Calu3 (cell line): Measurements from ENCODE around the gene KRT31. TPM values are rescaled to one million over a fixed set of nuclear protein-coding genes. Genes with fewer than 3 reads are reported as not detected.
"Not testable (repeated sequence)": the region's sequence is repeated elsewhere in the genome, so short reads cannot be mapped to it uniquely, and the experiment has no call there.

Source experiments
- BruUV-seq: library from RNA; stranded (reverse); fragments of 400-500 nt; replicated peaks from 2 replicates; lab custom pipeline; 2021; lab: Mats Ljungman, UMichigan
- CTCF ChIA-PET: fragments of 300-600 bp; sonication (Branson Sonifier 250); formaldehyde crosslinking; loops from one replicate; lab custom pipeline; 2022; ENCODE audit warnings: antibody characterized with exemption; lab: Charles Lee
- DNase-seq: peaks from one replicate; pipeline ENCODE4 v3.0.0; 2022
- H3K27ac Mint-ChIP-seq: one replicate; pipeline ENCODE4 v1.8.0; 2022; ENCODE audit warnings: mixed read lengths; ENCODE audit not compliant: unreplicated experiment
- H3K27me3 Mint-ChIP-seq: one replicate; pipeline ENCODE4 v1.8.0; 2022; ENCODE audit warnings: mixed read lengths; ENCODE audit not compliant: unreplicated experiment
- H3K36me3 Mint-ChIP-seq: one replicate; pipeline ENCODE4 v1.8.0; 2022; ENCODE audit warnings: mild to moderate bottlenecking, moderate library complexity, mixed read lengths; ENCODE audit not compliant: insufficient read depth, unreplicated experiment
- H3K4me1 Mint-ChIP-seq: one replicate; pipeline ENCODE4 v1.8.0; 2022; ENCODE audit warnings: mild to moderate bottlenecking, low read depth, mixed read lengths; ENCODE audit not compliant: unreplicated experiment
- H3K4me3 Mint-ChIP-seq: one replicate; pipeline ENCODE4 v1.8.0; 2022; ENCODE audit warnings: mild to moderate bottlenecking, low read depth, moderate library complexity, mixed read lengths; ENCODE audit not compliant: unreplicated experiment
- H3K9me3 Mint-ChIP-seq: one replicate; pipeline ENCODE4 v1.8.0; 2022; ENCODE audit warnings: low read depth, mixed read lengths; ENCODE audit not compliant: unreplicated experiment
- intact Hi-C: fragments of 100-400 bp; cut with micrococcal nuclease; formaldehyde crosslinking; loops from one replicate; pipeline ENCODE4 v1.10.0; 2022; ENCODE audit not compliant: unreplicated experiment
- total RNA-seq: library from RNA; stranded (reverse); gene quantifications from 2 replicates; pipeline ENCODE4 v1.2.3, GENCODE V29; 2022
- TF ChIP-seq, protein P1 (sequence below): fragments of 200-600 bp; IDR thresholded peaks from one replicate; pipeline ENCODE4 v1.8.0; 2022; ENCODE audit warnings: antibody characterized with exemption; ENCODE audit not compliant: unreplicated experiment

KRT31 gene
- total RNA-seq, 1 experiment from 2014 or later: not detected

DNA sequence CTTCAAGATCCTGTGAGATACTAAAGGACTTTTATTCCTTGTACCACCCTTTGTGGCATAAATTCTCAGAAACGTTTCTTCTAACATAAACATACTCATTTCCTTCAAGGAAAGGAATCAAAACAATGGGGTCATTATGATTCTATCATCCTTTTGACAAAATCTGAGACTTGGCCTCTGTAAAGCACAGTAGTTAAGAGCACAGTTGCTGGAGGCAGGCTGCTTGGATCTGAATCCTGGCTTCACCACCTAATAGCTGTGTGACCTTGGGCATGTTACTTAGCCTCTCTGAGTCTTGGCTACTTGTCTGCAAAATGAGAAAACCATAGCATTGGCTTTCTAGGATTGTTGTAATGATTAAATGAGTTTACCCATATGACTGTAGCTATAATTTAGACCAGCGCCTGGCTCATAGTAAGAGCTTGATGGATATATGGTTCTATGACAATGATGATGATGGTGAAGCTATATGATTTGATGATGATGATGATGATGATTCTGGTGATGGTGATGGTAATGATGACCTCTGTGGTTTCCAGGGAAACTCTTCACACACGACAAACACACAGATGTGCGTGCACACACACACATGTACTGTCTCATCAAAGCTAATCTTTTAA is 6.1 kb upstream of the KRT31 start:
- Mint-ChIP-seq H3K27ac (peak overlapping the region; percentile 92), H3K9me3 (no peaks in the 10 kb centered on the region), H3K4me3 (peak overlapping the region; percentile 12), H3K36me3 (peaks cover 11% of the 10 kb centered on the region), H3K4me1 (peaks cover 51% of the 10 kb centered on the region), H3K27me3 (no peaks in the 10 kb centered on the region)
- BruUV-seq: no TSS peak
- TF ChIP-seq, protein P1, sequence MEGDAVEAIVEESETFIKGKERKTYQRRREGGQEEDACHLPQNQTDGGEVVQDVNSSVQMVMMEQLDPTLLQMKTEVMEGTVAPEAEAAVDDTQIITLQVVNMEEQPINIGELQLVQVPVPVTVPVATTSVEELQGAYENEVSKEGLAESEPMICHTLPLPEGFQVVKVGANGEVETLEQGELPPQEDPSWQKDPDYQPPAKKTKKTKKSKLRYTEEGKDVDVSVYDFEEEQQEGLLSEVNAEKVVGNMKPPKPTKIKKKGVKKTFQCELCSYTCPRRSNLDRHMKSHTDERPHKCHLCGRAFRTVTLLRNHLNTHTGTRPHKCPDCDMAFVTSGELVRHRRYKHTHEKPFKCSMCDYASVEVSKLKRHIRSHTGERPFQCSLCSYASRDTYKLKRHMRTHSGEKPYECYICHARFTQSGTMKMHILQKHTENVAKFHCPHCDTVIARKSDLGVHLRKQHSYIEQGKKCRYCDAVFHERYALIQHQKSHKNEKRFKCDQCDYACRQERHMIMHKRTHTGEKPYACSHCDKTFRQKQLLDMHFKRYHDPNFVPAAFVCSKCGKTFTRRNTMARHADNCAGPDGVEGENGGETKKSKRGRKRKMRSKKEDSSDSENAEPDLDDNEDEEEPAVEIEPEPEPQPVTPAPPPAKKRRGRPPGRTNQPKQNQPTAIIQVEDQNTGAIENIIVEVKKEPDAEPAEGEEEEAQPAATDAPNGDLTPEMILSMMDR: no peak
- DNase-seq: peak; percentile 20
- CTCF ChIA-PET: interaction anchor here (0.6 to 4.6 kb wide), 23 partner anchors 10 to 469 kb away, joined by 3 to 48 read pairs (median 4); partner anchors contain the start of gene KRT19
- intact Hi-C loops: loop anchor here (5.0 kb wide), 2 partner anchors 41 to 496 kb away; no protein-coding TSS in a partner anchor

GRCh38 chr17:41402161-41402560 is 4.8 kb upstream of the KRT31 start:
- no TSS peak for BruUV-seq
- no peaks in the 10 kb centered on the region for H3K9me3 Mint-ChIP-seq
- intact Hi-C loops: loop anchor here (5.0 kb wide), 2 partner anchors 40 to 495 kb away; no protein-coding TSS in a partner anchor
- no peak overlapping the region for H3K4me3 Mint-ChIP-seq
- CTCF ChIA-PET: interaction anchor here (4.6 kb wide), 1 partner anchor 15 kb away, joined by 38 read pairs; no protein-coding TSS in a partner anchor
- H3K27ac Mint-ChIP-seq: peak overlapping the region; percentile 92
- H3K4me1 Mint-ChIP-seq: peaks cover 51% of the 10 kb centered on the region
- H3K27me3 Mint-ChIP-seq: no peaks in the 10 kb centered on the region
- DNase-seq: no peak
- TF ChIP-seq, protein P1: no peak
- H3K36me3 Mint-ChIP-seq: peaks cover 11% of the 10 kb centered on the region

DNA sequence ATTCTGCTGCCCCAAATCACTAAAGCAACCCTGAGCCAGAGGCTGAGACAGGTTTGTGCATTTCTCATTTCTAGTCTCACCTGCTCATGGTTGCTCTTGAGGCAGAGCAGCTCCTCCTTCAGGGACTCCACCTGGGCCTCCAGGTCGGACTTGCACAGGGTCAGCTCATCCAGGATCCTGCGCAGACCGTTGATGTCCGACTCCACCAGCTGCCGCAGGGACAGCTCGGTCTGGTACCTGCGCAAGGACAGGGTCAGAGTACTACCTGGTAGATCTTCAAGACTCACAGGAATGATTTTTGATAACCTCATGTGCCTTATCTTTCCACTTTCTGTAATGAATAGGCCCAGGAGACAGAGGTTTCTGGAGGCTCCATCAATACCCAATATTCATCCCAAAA is 1.1 kb downstream of the KRT31 start:
- TF ChIP-seq, protein P1: no peak
- intact Hi-C loops: no loop called here

GRCh38 chr17:41395611-41396010 is 1.8 kb downstream of the KRT31 start:
- H3K4me1 Mint-ChIP-seq: peaks cover 33% of the 10 kb centered on the region
- CTCF ChIA-PET: no interaction called here
- DNase-seq: no peak
- intact Hi-C loops: no loop called here
- H3K27ac Mint-ChIP-seq: no peak overlapping the region
- no peaks in the 10 kb centered on the region for H3K9me3 Mint-ChIP-seq
- TF ChIP-seq, protein P1: no peak
- BruUV-seq: no TSS peak
- no peaks in the 10 kb centered on the region for H3K36me3 Mint-ChIP-seq
- H3K4me3 Mint-ChIP-seq: no peak overlapping the region
- no peaks in the 10 kb centered on the region for H3K27me3 Mint-ChIP-seq

More for the DNA sequence above, 1.1 kb downstream of the KRT31 start:
- Mint-ChIP-seq H3K36me3 (no peaks in the 10 kb centered on the region), H3K27me3 (no peaks in the 10 kb centered on the region), H3K4me1 (peaks cover 33% of the 10 kb centered on the region), H3K9me3 (no peaks in the 10 kb centered on the region), H3K4me3 (no peak overlapping the region), H3K27ac (no peak overlapping the region)
- no peak for DNase-seq
- BruUV-seq: no TSS peak
- CTCF ChIA-PET: no interaction called here

- H3K36me3 Mint-ChIP-seq, CTCF ChIA-PET, BruUV-seq, intact Hi-C loops, H3K27me3 Mint-ChIP-seq, H3K4me3 Mint-ChIP-seq, DNase-seq, H3K27ac Mint-ChIP-seq, H3K9me3 Mint-ChIP-seq: not testable (repeated sequence)
- H3K4me1 Mint-ChIP-seq: peaks cover 33% of the 10 kb centered on the region
These were observed 2.4 kb downstream of the KRT31 start for GRCh38 chr17:41395044-41395443.
